D721Med (cell line): ENCODE measurements around the gene KDM5C.

ENCODE experiments used
- DNase-seq: peaks from one replicate; pipeline ENCODE4 v3.0.0; 2011; ENCODE audit warnings: low spot score; ENCODE audit not compliant: insufficient read length
- FAIRE-seq: peaks from 2 replicates; lab custom pipeline; 2011; peaks lifted over from hg19 to GRCh38; lab: Jason Lieb, UNC
- CTCF ChIP-seq: IDR thresholded peaks from 2 replicates; pipeline ENCODE4 v1.5.1; 2012; ENCODE audit warnings: mild to moderate bottlenecking, control low read depth; ENCODE audit not compliant: insufficient read depth; ENCODE audit errors: missing control alignments

Gene KDM5C

GRCh38 chrX:53224860-53225797 lies at the start of gene KDM5C:
Gene KDM5C, minus strand, starts transcription at chrX:53225207. Its CDS starts 318 bp downstream, at chrX:53224889.
- TF ChIP-seq CTCF: no peak
- DNase-seq (peak; percentile 73), FAIRE-seq (peak; percentile 58)

- no peak for DNase-seq
- FAIRE-seq: no peak
- TF ChIP-seq CTCF: no peak
Observed at GRCh38 chrX:53272808-53273337, 47.9 kb upstream of the KDM5C start.

GRCh38 chrX:53269536-53270107 lies 44.6 kb upstream of the KDM5C start:
- FAIRE-seq: no peak

GRCh38 chrX:53268173-53268572 lies 43.2 kb upstream of the KDM5C start:
- no peak for DNase-seq
- no peak for FAIRE-seq
- TF ChIP-seq CTCF: no peak

More at GRCh38 chrX:53269536-53270107, 44.6 kb upstream of the KDM5C start:
- DNase-seq: no peak
- TF ChIP-seq CTCF: no peak

- no peak for FAIRE-seq
- no peak for TF ChIP-seq CTCF
- no peak for DNase-seq
Observed at GRCh38 chrX:53266914-53267313, 41.9 kb upstream of the KDM5C start.

- DNase-seq: no peak
- no peak for TF ChIP-seq CTCF
- no peak for FAIRE-seq
Observed at GRCh38 chrX:53265771-53266574, 41.0 kb upstream of the KDM5C start.
